Osteocyte (in vitro differentiated cells): ENCODE results near the gene TTLL8. TPM values are rescaled to one million over a fixed set of nuclear protein-coding genes. Genes with fewer than 3 reads are reported as not detected.

ENCODE experiments used
- DNase-seq: peaks from one replicate; pipeline ENCODE4 v3.0.0; 2021; ENCODE audit warnings: mixed read lengths; ENCODE audit not compliant: unreplicated experiment; ENCODE audit errors: extremely low spot score
- H3K27ac Mint-ChIP-seq: one replicate; pipeline ENCODE4 v1.8.0; 2021; ENCODE audit warnings: mild to moderate bottlenecking, mixed read lengths; ENCODE audit not compliant: unreplicated experiment
- H3K27me3 Mint-ChIP-seq: one replicate; pipeline ENCODE4 v1.8.0; 2021; ENCODE audit warnings: mixed read lengths; ENCODE audit not compliant: unreplicated experiment
- H3K36me3 Mint-ChIP-seq: one replicate; pipeline ENCODE4 v1.8.0; 2021; ENCODE audit warnings: mixed read lengths; ENCODE audit not compliant: unreplicated experiment
- H3K4me1 Mint-ChIP-seq: one replicate; pipeline ENCODE4 v1.8.0; 2021; ENCODE audit warnings: mixed read lengths; ENCODE audit not compliant: unreplicated experiment
- H3K4me3 Mint-ChIP-seq: one replicate; pipeline ENCODE4 v1.8.0; 2021; ENCODE audit warnings: mild to moderate bottlenecking, moderate library complexity, mixed read lengths; ENCODE audit not compliant: unreplicated experiment
- H3K9me3 Mint-ChIP-seq: one replicate; pipeline ENCODE4 v1.8.0; 2021; ENCODE audit warnings: mixed read lengths; ENCODE audit not compliant: unreplicated experiment
- total RNA-seq: library from RNA; stranded (reverse); gene quantifications from 2 replicates; pipeline ENCODE4 v1.2.1, GENCODE V29; 2021
- TF ChIP-seq, protein P1 (sequence below): fragments of 200-600 bp; sonication (generic); IDR thresholded peaks from 2 replicates; pipeline ENCODE4 v1.5.0; 2021; ENCODE audit warnings: antibody characterized with exemption, mild to moderate bottlenecking, moderate library complexity

TTLL8 gene
- total RNA-seq, 1 donor from 2014 or later = not detected

DNA sequence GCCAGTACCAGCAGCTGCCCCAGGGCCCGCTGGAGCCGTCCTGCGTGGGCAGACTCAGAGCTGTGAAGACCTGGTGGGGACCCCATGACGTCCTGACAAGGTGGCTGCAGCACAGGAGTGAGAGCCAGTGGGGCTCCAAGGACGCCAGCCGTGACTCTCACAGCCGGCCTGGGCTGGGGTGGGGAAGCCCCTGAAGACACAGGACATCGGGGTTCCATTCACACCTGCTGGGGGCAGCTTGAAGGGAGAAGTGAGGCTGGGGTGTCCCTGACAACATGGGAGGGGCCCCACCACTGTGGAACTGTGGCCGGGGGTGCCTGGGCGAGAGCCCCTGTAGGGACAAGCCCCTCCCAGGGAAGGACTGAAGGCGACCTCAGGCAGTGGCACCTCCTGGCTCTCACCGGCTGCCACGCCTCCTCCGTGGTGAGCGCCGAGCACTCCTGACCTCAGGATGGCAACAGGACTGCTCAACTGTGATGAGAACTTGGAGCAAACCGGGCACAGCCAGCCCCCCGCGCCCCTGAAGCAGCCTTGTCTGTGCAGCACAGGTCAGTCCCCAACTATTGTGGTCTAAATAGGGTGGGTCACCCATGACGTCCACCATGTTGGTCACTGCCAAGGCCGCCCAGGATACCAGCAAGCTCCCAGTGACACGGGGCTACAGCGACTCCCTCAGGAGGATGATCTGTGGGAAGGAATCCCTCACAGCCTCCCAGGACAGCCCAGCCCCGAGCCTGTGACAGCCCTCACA, 22.8 kb downstream of the TTLL8 start:
- Mint-ChIP-seq H3K9me3 (peaks cover 4% of the 10 kb centered on the region), H3K4me3 (no peak overlapping the region), H3K27ac (no peak overlapping the region), H3K27me3 (peaks cover 6% of the 10 kb centered on the region), H3K36me3 (no peaks in the 10 kb centered on the region), H3K4me1 (no peaks in the 10 kb centered on the region)
- DNase-seq = no peak
- TF ChIP-seq, protein P1, sequence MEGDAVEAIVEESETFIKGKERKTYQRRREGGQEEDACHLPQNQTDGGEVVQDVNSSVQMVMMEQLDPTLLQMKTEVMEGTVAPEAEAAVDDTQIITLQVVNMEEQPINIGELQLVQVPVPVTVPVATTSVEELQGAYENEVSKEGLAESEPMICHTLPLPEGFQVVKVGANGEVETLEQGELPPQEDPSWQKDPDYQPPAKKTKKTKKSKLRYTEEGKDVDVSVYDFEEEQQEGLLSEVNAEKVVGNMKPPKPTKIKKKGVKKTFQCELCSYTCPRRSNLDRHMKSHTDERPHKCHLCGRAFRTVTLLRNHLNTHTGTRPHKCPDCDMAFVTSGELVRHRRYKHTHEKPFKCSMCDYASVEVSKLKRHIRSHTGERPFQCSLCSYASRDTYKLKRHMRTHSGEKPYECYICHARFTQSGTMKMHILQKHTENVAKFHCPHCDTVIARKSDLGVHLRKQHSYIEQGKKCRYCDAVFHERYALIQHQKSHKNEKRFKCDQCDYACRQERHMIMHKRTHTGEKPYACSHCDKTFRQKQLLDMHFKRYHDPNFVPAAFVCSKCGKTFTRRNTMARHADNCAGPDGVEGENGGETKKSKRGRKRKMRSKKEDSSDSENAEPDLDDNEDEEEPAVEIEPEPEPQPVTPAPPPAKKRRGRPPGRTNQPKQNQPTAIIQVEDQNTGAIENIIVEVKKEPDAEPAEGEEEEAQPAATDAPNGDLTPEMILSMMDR = no peak

DNA sequence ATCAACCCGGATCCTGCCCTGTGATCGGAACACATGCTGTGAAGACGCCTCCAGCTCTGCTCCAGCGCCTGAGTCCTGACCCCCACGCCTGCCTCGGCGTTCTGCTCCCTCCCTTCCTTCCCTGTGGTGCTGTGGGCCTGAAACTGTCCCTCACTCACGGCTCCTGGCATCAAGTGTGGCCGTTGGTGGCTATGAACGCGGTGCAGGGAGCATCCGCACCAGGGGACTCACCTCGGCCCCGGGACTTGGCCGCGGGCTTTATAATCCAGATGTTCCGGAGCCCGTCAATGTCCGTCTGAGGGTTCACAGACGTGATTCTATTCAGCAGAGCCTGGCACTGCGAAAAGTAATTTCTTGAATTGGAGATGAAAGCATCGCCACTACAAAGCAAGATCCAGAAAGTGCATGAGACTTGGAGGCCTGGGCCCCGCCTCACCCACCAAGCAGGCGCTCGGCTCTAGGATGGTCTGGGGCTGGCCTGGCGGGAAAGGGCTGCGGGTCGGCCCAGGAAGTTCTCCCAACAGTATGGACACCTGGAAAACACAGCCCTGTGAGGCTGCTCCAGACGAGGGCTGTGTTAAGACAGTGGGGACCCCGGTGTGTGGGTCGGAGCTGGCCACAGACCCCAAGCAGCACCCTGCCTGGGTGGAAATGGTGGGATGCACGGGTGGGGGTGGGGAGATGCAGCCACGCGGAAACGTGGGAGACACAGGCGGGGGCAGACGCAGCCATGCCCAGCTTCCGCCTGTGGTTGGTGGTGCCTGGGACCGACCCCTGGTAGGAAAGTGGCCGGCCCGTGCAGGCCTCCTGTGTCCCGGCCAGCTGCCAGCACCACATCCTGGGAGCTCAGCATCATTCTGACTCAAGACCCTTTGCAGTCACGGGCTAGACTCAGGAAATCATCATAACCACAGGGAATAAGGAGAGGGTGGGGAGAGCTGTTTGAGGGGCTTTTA, 23.7 kb downstream of the TTLL8 start:
- H3K27me3 Mint-ChIP-seq = peaks cover 6% of the 10 kb centered on the region
- H3K4me3 Mint-ChIP-seq = no peak overlapping the region
- TF ChIP-seq, protein P1 = no peak
- no peaks in the 10 kb centered on the region for H3K4me1 Mint-ChIP-seq
- H3K36me3 Mint-ChIP-seq = no peaks in the 10 kb centered on the region
- no peak overlapping the region for H3K27ac Mint-ChIP-seq
- DNase-seq = no peak
- H3K9me3 Mint-ChIP-seq = peaks cover 4% of the 10 kb centered on the region

DNA sequence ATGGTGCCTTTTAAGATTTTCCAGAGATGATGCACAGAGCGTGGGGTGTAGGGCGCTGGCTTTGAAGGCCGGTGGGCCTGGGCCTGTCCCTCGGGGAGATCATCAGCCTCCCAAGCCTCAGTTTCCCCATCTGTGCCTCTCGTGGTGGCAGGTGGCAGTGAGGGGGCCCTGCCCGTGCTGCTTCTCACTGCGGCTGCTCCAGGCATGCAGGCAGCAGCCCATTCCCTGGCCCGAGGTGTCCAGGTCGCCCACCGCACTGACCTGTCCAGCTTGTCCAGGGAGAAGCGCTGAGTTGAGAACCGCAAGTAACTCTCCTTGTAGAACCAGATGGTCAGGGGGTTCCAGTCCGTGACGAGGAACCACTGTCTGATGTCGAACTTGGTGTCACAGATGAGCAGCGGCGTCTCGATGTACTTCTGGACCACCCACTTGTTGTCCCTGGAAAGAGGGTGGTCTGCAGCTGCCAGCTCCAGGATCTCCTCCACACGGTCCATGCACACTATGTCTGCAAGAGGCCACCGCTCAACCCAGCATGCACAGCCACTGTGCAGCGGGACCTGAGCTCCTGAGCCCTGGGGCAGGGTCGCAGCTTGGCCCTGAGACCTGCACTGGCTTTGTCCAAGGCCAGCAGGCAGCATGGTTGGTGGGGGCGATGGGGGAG, 25.0 kb downstream of the TTLL8 start:
- DNase-seq = no peak
- Mint-ChIP-seq H3K36me3 (no peaks in the 10 kb centered on the region), H3K4me3 (no peak overlapping the region), H3K27ac (no peak overlapping the region), H3K9me3 (no peaks in the 10 kb centered on the region), H3K27me3 (peaks cover 6% of the 10 kb centered on the region), H3K4me1 (no peaks in the 10 kb centered on the region)
- TF ChIP-seq, protein P1 = no peak

DNA sequence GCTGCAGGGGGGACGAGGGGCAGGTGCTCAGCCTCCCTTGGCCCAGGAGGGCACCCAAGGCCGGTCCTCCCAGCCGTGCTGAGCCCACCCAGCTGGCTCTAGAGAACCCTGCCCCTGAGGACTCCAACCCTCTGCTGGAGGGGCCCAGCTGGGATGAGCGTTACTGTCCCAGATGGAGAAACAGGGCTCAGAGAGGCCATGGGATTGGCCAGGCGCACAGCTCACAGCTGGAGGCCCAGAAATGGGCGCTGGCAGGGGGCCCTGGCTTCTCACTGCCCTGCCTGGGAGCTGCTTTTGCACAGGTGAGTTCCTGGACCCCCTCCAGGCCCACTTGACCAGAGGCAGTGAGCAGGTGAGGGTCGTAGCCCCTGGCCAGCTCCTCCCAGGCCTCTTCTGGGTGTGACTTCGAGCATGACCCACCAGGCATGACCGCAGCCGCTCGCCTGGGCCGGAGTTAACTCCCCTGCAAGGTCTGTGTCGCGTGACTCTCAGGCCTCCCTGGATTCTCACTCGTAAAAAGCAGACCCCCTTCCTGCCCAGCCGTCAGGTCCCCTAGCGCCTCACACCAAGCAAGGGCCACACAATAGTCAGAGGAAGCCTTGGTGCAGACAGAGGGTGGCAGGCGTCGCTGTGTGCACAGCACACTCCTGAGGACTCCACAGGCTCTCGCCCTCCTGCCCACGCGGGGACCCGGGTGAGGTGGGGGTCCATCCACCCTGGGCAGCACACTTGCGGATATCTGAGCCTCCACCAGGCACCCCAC, 25.8 kb downstream of the TTLL8 start:
- Mint-ChIP-seq H3K4me1 (peaks cover 7% of the 10 kb centered on the region), H3K27ac (no peak overlapping the region), H3K4me3 (no peak overlapping the region), H3K27me3 (peaks cover 6% of the 10 kb centered on the region), H3K36me3 (no peaks in the 10 kb centered on the region), H3K9me3 (no peaks in the 10 kb centered on the region)
- TF ChIP-seq, protein P1 = no peak
- no peak for DNase-seq
